PFSK-1 (cell line): ENCODE data around the gene STAT6.

ENCODE experiments used
- FOXP2 ChIP-seq: optimal IDR thresholded peaks from 2 replicates; pipeline ENCODE3; 2011; ENCODE audit warnings: borderline replicate concordance, control low read depth, inconsistent platforms; ENCODE audit not compliant: insufficient read depth; ENCODE audit errors: extremely low read length, extremely low read depth
- POLR2AphosphoS5 ChIP-seq: IDR thresholded peaks from 2 replicates; pipeline ENCODE4 v1.6.1; 2012; ENCODE audit warnings: low read depth, mild to moderate bottlenecking, control low read depth, low read length, moderate library complexity
- REST ChIP-seq, 2 experiments: IDR thresholded peaks; 2 replicates each; pipeline versions ENCODE4 v1.6.1 to v1.8.0; 2011 to 2012; ENCODE audit warnings: low read depth in 2 of 2, low read length in 2 of 2, control low read depth in 1 of 2, inconsistent platforms in 1 of 2, mild to moderate bottlenecking in 1 of 2, moderate library complexity in 1 of 2; ENCODE audit not compliant: insufficient read depth in 1 of 2
- SIN3A ChIP-seq: IDR thresholded peaks from 2 replicates; pipeline ENCODE4 v1.6.1; 2012; ENCODE audit warnings: mild to moderate bottlenecking, low read length, moderate library complexity, borderline replicate concordance; ENCODE audit not compliant: insufficient read depth
- TAF1 ChIP-seq: IDR thresholded peaks from 2 replicates; pipeline ENCODE4 v1.6.1; 2012; ENCODE audit warnings: low read length, control low read depth, borderline replicate concordance; ENCODE audit not compliant: insufficient read depth

STAT6 gene

GRCh38 chr12:57146961-57147944, 36.1 kb upstream of the STAT6 start, which contains the start of gene LRP1-AS:
LRP1-AS (minus strand) TSS chr12:57147619.
- TF ChIP-seq SIN3A (no peak), REST (IDR thresholded peaks at IDR 0.05; ENCODE audit: insufficient read depth in 1 of 2, low read depth in 2 of 2, low read length in 2 of 2) (no peak), POLR2AphosphoS5 (no peak), TAF1 (no peak)

GRCh38 chr12:57146092-57146491, 34.9 kb upstream of the STAT6 start:
- TF ChIP-seq SIN3A, result no peak
- no peak for TF ChIP-seq POLR2AphosphoS5
- no peak for TF ChIP-seq TAF1
- TF ChIP-seq FOXP2, result no peak
- TF ChIP-seq REST (IDR thresholded peaks at IDR 0.05; ENCODE audit: insufficient read depth in 1 of 2, low read depth in 2 of 2, low read length in 2 of 2), result no peak

- TF ChIP-seq REST (IDR thresholded peaks at IDR 0.05; ENCODE audit: insufficient read depth in 1 of 2, low read depth in 2 of 2, low read length in 2 of 2) (no peak), SIN3A (no peak), TAF1 (no peak), FOXP2 (no peak), POLR2AphosphoS5 (no peak)
These were observed 34.4 kb upstream of the STAT6 start for GRCh38 chr12:57145460-57146059.

- TF ChIP-seq FOXP2 (no peak), TAF1 (no peak)
These were observed 32.3 kb upstream of the STAT6 start for GRCh38 chr12:57143454-57143853.

- TF ChIP-seq POLR2AphosphoS5, result no peak
- no peak for TF ChIP-seq FOXP2
- TF ChIP-seq SIN3A, result no peak
These were observed 31.6 kb upstream of the STAT6 start for GRCh38 chr12:57142727-57143126.

GRCh38 chr12:57142121-57142520, 31.0 kb upstream of the STAT6 start:
- TF ChIP-seq TAF1 (no peak), POLR2AphosphoS5 (no peak), FOXP2 (no peak), SIN3A (no peak), REST (IDR thresholded peaks at IDR 0.05; ENCODE audit: insufficient read depth in 1 of 2, low read depth in 2 of 2, low read length in 2 of 2) (no peak)
